NCI-H82 treated with DMSO at 0.1 percent for 48 hours (cell line): ENCODE measurements around the gene SPDYE5.

Source experiments
- DNase-seq: peaks from one replicate; lab custom pipeline; 2025; ENCODE audit not compliant: unreplicated experiment; lab: John Stamatoyannopoulos, UW

SPDYE5 gene

DNA sequence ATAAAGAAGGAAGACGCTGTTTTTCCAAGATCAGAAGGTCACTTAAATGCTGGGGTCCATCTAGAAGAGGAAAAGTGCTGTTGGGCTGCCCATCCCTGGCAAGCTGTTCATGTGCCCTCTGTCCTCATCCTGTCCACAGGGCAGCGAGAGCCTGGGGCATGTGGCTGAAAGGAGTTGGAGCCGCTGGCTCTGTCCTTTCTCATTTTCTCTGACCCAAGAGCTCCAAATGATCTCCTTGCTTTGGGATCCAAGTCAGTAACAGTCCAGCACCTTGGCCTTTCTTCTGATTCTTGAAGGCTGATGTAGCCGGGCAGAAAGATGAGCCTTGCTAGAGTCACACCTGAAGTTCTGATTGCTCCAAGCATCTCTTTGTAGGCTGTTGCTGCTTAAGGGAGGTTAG, 44.4 kb downstream of the SPDYE5 start:
- no peak for DNase-seq

GRCh38 chr7:75536940-75537538, 44.9 kb downstream of the SPDYE5 start:
- DNase-seq: no peak

DNA sequence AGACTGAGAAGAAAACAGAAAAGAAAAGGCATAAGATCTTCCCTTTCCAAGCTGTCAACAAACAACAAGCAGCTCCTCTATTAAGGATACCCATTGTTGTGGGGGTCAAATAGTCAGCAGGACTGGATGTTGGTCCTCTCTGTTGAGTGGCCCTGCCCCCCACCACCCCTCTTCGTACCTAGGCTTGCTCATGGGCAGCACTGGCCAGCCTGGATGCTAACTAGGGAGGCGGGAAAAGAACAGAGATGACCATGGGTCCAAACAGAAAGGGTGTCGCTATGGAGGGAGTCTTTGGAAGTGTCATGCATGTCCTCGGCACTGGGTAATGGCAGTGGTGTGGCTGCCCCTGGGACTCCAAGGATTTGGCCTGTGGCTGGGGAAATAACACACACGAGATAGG, 45.6 kb downstream of the SPDYE5 start:
- no peak for DNase-seq

DNA sequence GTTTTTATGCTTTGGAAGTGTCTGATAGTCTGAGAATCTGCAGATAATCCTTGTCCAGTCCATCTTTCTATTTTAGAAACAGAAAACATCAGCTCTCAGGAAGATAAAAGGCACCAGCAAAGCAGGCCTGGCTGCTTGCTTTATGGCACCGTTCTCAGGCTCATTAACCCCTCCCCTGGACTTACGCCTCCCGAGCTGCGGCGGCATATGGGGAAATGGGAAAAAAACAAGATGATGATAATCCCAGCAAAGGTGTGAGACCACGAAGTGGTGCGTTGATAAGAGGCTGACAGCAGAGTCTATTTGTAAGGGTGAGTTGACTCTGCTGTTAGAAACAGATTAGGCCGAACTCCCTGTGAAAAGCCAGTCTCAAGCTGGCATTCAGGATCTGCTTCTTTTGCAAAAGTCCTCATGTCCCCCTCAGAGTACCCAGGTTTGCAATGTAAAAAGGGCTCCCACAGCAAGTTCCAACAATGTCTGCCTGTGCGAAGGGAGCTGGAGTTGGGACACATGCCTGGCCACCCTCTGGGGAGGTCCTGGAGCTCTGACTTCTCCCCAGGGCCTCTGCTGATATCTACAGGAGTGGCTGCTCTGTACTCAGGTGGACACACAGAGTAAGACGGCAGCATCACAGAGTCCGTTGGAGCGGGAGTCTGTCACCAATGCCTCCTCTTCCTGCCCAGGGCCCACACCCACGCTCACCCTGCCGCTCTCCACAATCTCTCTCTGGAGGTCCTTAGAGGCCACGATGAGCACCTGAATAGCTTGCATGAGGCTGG, 54.3 kb downstream of the SPDYE5 start:
- peak; percentile 35 for DNase-seq
